ENCODE results near the gene SUFU. TPM values are rescaled to one million over a fixed set of nuclear protein-coding genes. Genes with fewer than 3 reads are reported as not detected.

SUFU gene
- total RNA-seq, 1 donor = 3.6 TPM

DNA sequence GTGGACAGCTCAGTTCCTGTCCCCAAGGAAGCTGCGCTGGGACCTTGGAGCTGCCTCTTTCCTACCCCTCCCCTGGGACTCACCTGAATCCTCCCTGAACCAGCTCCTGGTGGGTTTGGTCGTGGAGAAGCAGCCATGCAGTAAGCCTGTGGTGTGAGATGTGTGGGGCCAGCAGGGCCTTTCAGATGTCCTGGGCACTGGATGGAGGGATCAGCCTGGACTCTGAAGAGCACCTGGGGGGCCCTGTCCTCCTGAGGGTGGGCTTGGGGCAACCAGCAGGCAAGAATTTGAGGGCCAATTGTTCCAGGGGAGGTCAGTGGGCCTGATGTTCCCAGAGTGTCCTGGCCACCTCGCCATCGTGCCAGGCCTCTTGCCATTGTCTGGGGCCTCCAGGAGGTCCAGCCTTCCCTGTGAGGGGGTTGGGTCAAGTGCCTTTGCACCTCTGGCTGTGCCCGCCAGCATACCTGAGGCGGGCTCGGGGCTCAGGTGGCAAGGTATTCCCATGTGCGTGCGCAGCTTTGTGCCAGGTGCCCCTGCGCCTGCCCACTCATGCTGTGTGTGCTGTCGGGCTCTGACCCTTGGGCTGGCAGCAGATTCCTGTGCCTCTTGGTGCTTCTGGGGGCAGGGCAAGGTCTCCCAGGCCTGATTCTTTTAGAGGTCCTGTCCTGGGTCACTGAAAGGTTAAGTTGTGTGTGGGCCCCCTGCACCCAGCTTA lies 147.8 kb downstream of the SUFU start:
- TF ChIP-seq, protein P1, sequence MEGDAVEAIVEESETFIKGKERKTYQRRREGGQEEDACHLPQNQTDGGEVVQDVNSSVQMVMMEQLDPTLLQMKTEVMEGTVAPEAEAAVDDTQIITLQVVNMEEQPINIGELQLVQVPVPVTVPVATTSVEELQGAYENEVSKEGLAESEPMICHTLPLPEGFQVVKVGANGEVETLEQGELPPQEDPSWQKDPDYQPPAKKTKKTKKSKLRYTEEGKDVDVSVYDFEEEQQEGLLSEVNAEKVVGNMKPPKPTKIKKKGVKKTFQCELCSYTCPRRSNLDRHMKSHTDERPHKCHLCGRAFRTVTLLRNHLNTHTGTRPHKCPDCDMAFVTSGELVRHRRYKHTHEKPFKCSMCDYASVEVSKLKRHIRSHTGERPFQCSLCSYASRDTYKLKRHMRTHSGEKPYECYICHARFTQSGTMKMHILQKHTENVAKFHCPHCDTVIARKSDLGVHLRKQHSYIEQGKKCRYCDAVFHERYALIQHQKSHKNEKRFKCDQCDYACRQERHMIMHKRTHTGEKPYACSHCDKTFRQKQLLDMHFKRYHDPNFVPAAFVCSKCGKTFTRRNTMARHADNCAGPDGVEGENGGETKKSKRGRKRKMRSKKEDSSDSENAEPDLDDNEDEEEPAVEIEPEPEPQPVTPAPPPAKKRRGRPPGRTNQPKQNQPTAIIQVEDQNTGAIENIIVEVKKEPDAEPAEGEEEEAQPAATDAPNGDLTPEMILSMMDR (IDR thresholded peaks at IDR 0.05; ENCODE audit: extremely low read depth, low read depth, low read length) = no peak
- no peak overlapping the region for H2AFZ ChIP-seq (ENCODE audit: low read length)
- no peaks in the 10 kb centered on the region for H3K27me3 ChIP-seq (ENCODE audit: insufficient read depth, low read length)
- peak; percentile 72 for DNase-seq (ENCODE audit: insufficient read length, low spot score, missing footprints)
- peaks cover 95% of the 10 kb centered on the region for H4K20me1 ChIP-seq (ENCODE audit: insufficient read depth, low read length)
- no peaks in the 10 kb centered on the region for H3K9me3 ChIP-seq (ENCODE audit: low read depth, low read length)
- H3K36me3 ChIP-seq (ENCODE audit: insufficient read depth, low read length) = peaks cover 59% of the 10 kb centered on the region
- peak overlapping the region; percentile 23 for H3K27ac ChIP-seq (ENCODE audit: low read depth, low read length)
- no peak overlapping the region for H3K4me3 ChIP-seq (ENCODE audit: insufficient read depth, low read length)
- peaks cover 31% of the 10 kb centered on the region for H3K4me1 ChIP-seq (ENCODE audit: insufficient read depth, low read length)
- H3K79me2 ChIP-seq (ENCODE audit: insufficient read depth, low read length) = peaks cover 100% of the 10 kb centered on the region
- H3K4me2 ChIP-seq (ENCODE audit: insufficient read depth, low read length) = no peak overlapping the region

- Histone ChIP-seq H3K27me3 (ENCODE audit: insufficient read depth, low read length) (no peaks in the 10 kb centered on the region), H3K4me2 (ENCODE audit: insufficient read depth, low read length) (no peak overlapping the region), H4K20me1 (ENCODE audit: insufficient read depth, low read length) (peaks cover 93% of the 10 kb centered on the region), H3K27ac (ENCODE audit: low read depth, low read length) (peak overlapping the region; percentile 23), H3K36me3 (ENCODE audit: insufficient read depth, low read length) (peaks cover 66% of the 10 kb centered on the region), H3K4me3 (ENCODE audit: insufficient read depth, low read length) (no peak overlapping the region), H3K9me3 (ENCODE audit: low read depth, low read length) (no peaks in the 10 kb centered on the region), H3K4me1 (ENCODE audit: insufficient read depth, low read length) (peaks cover 24% of the 10 kb centered on the region), H3K79me2 (ENCODE audit: insufficient read depth, low read length) (peaks cover 98% of the 10 kb centered on the region), H2AFZ (ENCODE audit: low read length) (no peak overlapping the region)
- DNase-seq (ENCODE audit: insufficient read length, low spot score, missing footprints) = peak; percentile 79
- TF ChIP-seq, protein P1 (IDR thresholded peaks at IDR 0.05; ENCODE audit: extremely low read depth, low read depth, low read length) = no peak
These were observed 148.6 kb downstream of the SUFU start for GRCh38 chr10:102652170-102652916.

- peaks cover 87% of the 10 kb centered on the region for H4K20me1 ChIP-seq (ENCODE audit: insufficient read depth, low read length)
- DNase-seq (ENCODE audit: insufficient read length, low spot score, missing footprints) = no peak
- H3K4me3 ChIP-seq (ENCODE audit: insufficient read depth, low read length) = no peak overlapping the region
- peaks cover 66% of the 10 kb centered on the region for H3K36me3 ChIP-seq (ENCODE audit: insufficient read depth, low read length)
- H2AFZ ChIP-seq (ENCODE audit: low read length) = no peak overlapping the region
- H3K4me2 ChIP-seq (ENCODE audit: insufficient read depth, low read length) = no peak overlapping the region
- no peak overlapping the region for H3K27ac ChIP-seq (ENCODE audit: low read depth, low read length)
- peaks cover 17% of the 10 kb centered on the region for H3K4me1 ChIP-seq (ENCODE audit: insufficient read depth, low read length)
- H3K27me3 ChIP-seq (ENCODE audit: insufficient read depth, low read length) = no peaks in the 10 kb centered on the region
- no peaks in the 10 kb centered on the region for H3K9me3 ChIP-seq (ENCODE audit: low read depth, low read length)
- H3K79me2 ChIP-seq (ENCODE audit: insufficient read depth, low read length) = peaks cover 94% of the 10 kb centered on the region
- TF ChIP-seq, protein P1 (IDR thresholded peaks at IDR 0.05; ENCODE audit: extremely low read depth, low read depth, low read length) = no peak
These were observed 149.3 kb downstream of the SUFU start for GRCh38 chr10:102653060-102653459.

- peaks cover 72% of the 10 kb centered on the region for H4K20me1 ChIP-seq (ENCODE audit: insufficient read depth, low read length)
These were observed 150.8 kb downstream of the SUFU start for GRCh38 chr10:102654566-102654965.

More at GRCh38 chr10:102654566-102654965, 150.8 kb downstream of the SUFU start:
- TF ChIP-seq, protein P1 (IDR thresholded peaks at IDR 0.05; ENCODE audit: extremely low read depth, low read depth, low read length) = no peak
- Histone ChIP-seq H3K4me3 (ENCODE audit: insufficient read depth, low read length) (no peak overlapping the region), H3K9me3 (ENCODE audit: low read depth, low read length) (no peaks in the 10 kb centered on the region), H3K79me2 (ENCODE audit: insufficient read depth, low read length) (peaks cover 85% of the 10 kb centered on the region), H3K27me3 (ENCODE audit: insufficient read depth, low read length) (no peaks in the 10 kb centered on the region), H3K4me1 (ENCODE audit: insufficient read depth, low read length) (peaks cover 2% of the 10 kb centered on the region), H3K36me3 (ENCODE audit: insufficient read depth, low read length) (peaks cover 73% of the 10 kb centered on the region), H3K4me2 (ENCODE audit: insufficient read depth, low read length) (no peak overlapping the region), H3K27ac (ENCODE audit: low read depth, low read length) (no peak overlapping the region), H2AFZ (ENCODE audit: low read length) (no peak overlapping the region)
- DNase-seq (ENCODE audit: insufficient read length, low spot score, missing footprints) = peak; percentile 41

Data from osteoblast (primary cell).